Stimulated activated CD8-positive, alpha-beta memory T cell treated with anti-CD3 and anti-CD28 coated beads, Interleukin-12 subunit alpha, Interleukin-12 subunit beta, amount 100 ng/mL, for 24 hours (primary cell): ENCODE measurements around the gene TAF11L14.

Experiments used
- DNase-seq: peaks from one replicate; pipeline ENCODE4 v3.0.0-alpha.2; 2020; ENCODE audit errors: extremely low read depth

TAF11L14 gene

DNA sequence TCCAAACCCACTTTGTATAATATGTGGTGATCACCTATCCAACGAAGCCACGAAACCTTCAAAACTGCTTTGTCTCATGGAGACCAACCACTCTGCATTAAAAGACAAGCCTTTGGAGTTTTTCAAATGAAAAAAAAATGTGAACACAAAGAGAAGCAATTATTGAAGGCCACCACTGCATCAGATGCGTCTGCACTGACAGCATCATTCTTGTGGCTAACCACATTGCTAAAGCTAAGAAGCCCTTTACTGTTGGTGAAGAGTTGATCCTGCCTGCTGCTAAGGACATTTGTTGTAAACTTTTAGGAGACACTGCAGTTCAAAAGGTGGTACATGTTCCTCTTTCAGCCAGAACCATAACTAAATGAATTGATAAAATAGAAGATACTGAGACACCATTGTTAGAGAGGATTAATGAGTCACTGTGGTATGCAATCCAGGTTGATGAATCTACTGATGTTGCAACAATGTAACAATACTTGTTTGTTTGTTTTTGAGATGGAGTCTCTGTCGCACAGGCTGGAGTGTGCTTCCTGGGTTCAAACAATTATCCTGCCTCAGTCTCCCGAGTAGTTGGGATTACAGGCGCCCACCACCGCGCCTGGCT, 45.4 kb downstream of the TAF11L14 start:
- no peak for DNase-seq

DNA sequence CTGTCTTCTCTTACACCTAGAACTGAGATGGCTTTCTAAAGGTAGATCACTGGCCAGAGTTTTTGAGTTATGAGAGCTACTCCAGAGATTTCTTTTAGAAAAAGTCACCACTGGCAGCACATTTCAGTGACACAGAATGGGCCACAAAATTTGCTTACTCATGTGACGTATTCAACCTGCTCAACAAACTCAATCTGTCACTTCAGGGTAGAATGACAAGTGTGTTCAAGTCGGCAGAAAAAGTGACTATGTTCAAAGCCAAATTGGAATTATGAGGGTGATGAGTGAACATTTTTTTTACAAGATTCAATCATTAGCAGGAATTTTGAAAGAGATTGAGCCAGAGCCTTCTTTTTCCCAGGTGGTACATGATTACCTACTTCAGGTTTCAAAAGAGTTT, 46.5 kb downstream of the TAF11L14 start:
- no peak for DNase-seq
